Loucy (cell line): ENCODE measurements around the gene SMAD3.
A peak's percentile ranks its signal among the peaks of the same experiment; 100 is the strongest.

ENCODE experiments used
- H2AFZ ChIP-seq: fragments of 200-600 bp; sonication (generic); 2 replicates; pipeline ENCODE4 v1.6.0; 2016; ENCODE audit warnings: antibody characterized with exemption, mild to moderate bottlenecking, low read length, moderate library complexity
- H3F3A ChIP-seq: fragments of 200-600 bp; 2 replicates; pipeline ENCODE4 v1.6.0; 2016; ENCODE audit warnings: antibody characterized with exemption, low read depth, mild to moderate bottlenecking
- H3K27me3 ChIP-seq: fragments of 200-600 bp; sonication (generic); 2 replicates; pipeline ENCODE4 v1.6.1; 2014; ENCODE audit warnings: low read length, mild to moderate bottlenecking; ENCODE audit not compliant: insufficient read depth, poor library complexity, severe bottlenecking
- H3K36me3 ChIP-seq: fragments of 200-600 bp; sonication (generic); 2 replicates; pipeline ENCODE4 v1.6.1; 2016; ENCODE audit warnings: low read length; ENCODE audit not compliant: insufficient read depth
- H3K4me1 ChIP-seq: fragments of 200-600 bp; sonication (generic); 2 replicates; pipeline ENCODE4 v1.5.1; 2014; ENCODE audit warnings: low read length, mild to moderate bottlenecking; ENCODE audit not compliant: insufficient read depth, poor library complexity, severe bottlenecking
- H3K4me2 ChIP-seq: fragments of 200-600 bp; sonication (generic); 2 replicates; pipeline ENCODE4 v1.6.0; 2014; ENCODE audit warnings: antibody characterized with exemption, low read length, low read depth, mild to moderate bottlenecking; ENCODE audit not compliant: poor library complexity, severe bottlenecking
- H3K4me3 ChIP-seq: fragments of 200-600 bp; sonication (generic); 2 replicates; pipeline ENCODE4 v1.5.1; 2014; ENCODE audit warnings: low read length, mild to moderate bottlenecking, mixed read lengths; ENCODE audit not compliant: poor library complexity, severe bottlenecking
- H3K79me2 ChIP-seq: fragments of 200-600 bp; sonication (generic); 2 replicates; pipeline ENCODE4 v1.6.1; 2014; ENCODE audit warnings: low read length; ENCODE audit not compliant: insufficient read depth
- H3K9ac ChIP-seq: fragments of 200-600 bp; sonication (generic); 2 replicates; pipeline ENCODE4 v1.6.0; 2014; ENCODE audit warnings: mild to moderate bottlenecking, low read depth, low read length, moderate library complexity; ENCODE audit not compliant: poor library complexity, severe bottlenecking
- H3K9me2 ChIP-seq: fragments of 200-600 bp; sonication (generic); replicated peaks from 2 replicates; pipeline ENCODE4 v1.6.1; 2016; ENCODE audit warnings: low read depth, low read length, mixed read lengths
- H3K9me3 ChIP-seq: fragments of 200-600 bp; sonication (generic); 2 replicates; pipeline ENCODE4 v1.6.1; 2014; ENCODE audit warnings: mild to moderate bottlenecking, antibody characterized with exemption, low read length, low read depth; ENCODE audit not compliant: insufficient read depth
- H4K20me1 ChIP-seq: fragments of 200-600 bp; sonication (generic); 2 replicates; pipeline ENCODE4 v1.6.0; 2014; ENCODE audit warnings: antibody characterized with exemption, low read length, mild to moderate bottlenecking; ENCODE audit not compliant: insufficient read depth, poor library complexity, severe bottlenecking
- EZH2phosphoT487 ChIP-seq: fragments of 200-600 bp; IDR thresholded peaks from 2 replicates; pipeline ENCODE4 v1.6.1; 2018; ENCODE audit warnings: antibody characterized with exemption, mild to moderate bottlenecking, moderate library complexity, borderline replicate concordance
- TF ChIP-seq, protein P1 (sequence below): fragments of 200-600 bp; sonication (generic); conservative IDR thresholded peaks from 2 replicates; pipeline ENCODE4 v1.5.1; 2014; ENCODE audit warnings: mild to moderate bottlenecking, antibody characterized with exemption, low read length

Gene SMAD3

DNA sequence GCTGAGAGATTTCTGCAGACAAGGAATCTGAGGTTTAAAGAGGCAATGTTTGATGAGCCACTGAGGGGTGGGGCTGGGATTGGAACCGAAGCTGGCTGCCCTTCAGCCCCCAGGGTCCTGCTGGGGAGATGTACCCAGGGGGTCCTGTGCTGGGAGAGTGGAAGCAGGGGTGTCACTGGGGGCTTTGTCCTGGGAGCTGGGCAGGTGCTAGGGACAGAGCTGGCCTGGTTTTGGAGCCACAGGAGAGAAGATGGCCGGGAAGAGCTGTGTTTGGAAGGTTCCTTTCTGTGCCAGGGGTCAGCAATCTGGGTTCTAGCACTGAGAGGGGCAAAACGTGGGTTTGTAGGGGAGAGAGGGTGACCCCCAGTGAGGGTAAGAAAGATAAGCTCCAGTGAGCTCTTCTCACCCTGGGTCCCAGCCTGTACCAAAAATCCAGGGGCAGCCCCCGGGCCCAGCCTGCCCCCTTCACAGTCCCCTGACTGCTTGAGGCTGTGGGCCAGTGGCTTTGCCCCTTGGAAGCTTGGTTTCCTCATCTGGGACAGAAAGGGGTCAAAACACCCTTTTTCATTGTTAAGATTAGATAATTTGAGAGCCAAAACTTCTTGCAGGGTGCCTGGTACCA, 69.6 kb downstream of the SMAD3 start:
- Histone ChIP-seq H3F3A (no peaks in the 10 kb centered on the region), H3K79me2 (peaks cover 99% of the 10 kb centered on the region), H4K20me1 (peaks cover 58% of the 10 kb centered on the region), H3K9me2 (no peaks in the 10 kb centered on the region), H3K27me3 (no peaks in the 10 kb centered on the region), H3K9me3 (no peaks in the 10 kb centered on the region), H2AFZ (no peak overlapping the region), H3K4me1 (peaks cover 59% of the 10 kb centered on the region), H3K4me3 (peak overlapping the region; percentile 69), H3K36me3 (peaks cover 7% of the 10 kb centered on the region; the same call in 1 of the 2 replicates), H3K9ac (peak overlapping the region; percentile 67), H3K4me2 (peak overlapping the region; percentile 91)
- TF ChIP-seq EZH2phosphoT487, result no peak
- TF ChIP-seq, protein P1, sequence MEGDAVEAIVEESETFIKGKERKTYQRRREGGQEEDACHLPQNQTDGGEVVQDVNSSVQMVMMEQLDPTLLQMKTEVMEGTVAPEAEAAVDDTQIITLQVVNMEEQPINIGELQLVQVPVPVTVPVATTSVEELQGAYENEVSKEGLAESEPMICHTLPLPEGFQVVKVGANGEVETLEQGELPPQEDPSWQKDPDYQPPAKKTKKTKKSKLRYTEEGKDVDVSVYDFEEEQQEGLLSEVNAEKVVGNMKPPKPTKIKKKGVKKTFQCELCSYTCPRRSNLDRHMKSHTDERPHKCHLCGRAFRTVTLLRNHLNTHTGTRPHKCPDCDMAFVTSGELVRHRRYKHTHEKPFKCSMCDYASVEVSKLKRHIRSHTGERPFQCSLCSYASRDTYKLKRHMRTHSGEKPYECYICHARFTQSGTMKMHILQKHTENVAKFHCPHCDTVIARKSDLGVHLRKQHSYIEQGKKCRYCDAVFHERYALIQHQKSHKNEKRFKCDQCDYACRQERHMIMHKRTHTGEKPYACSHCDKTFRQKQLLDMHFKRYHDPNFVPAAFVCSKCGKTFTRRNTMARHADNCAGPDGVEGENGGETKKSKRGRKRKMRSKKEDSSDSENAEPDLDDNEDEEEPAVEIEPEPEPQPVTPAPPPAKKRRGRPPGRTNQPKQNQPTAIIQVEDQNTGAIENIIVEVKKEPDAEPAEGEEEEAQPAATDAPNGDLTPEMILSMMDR, result no peak

DNA sequence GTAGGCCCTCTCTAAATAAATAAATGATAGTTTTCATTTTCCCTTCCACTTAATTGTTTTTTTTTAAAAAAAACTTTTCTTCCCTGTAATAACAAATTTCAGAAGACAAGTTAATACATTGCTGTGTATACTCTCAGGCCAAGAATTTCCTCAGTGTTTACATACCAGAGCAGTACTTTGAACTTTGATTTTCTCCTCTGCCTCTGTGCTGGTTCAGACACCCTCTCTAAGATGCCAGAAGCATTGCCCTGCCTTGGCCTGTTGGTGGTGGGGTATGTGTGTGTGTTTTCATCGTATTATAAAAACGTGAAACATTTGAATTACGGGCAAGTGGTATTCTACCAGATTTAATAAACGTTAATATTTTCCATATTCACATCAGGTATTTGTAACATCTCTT, 70.1 kb downstream of the SMAD3 start:
- peaks cover 99% of the 10 kb centered on the region for H3K79me2 ChIP-seq
- peak overlapping the region; percentile 67 for H3K9ac ChIP-seq
- no peaks in the 10 kb centered on the region for H3K9me3 ChIP-seq
- peaks cover 59% of the 10 kb centered on the region for H3K4me1 ChIP-seq
- peaks cover 53% of the 10 kb centered on the region for H4K20me1 ChIP-seq
- H3K4me2 ChIP-seq, result no peak overlapping the region
- H3K9me2 ChIP-seq, result no peaks in the 10 kb centered on the region
- no peak overlapping the region for H3K4me3 ChIP-seq
- no peaks in the 10 kb centered on the region for H3F3A ChIP-seq
- TF ChIP-seq, protein P1, result no peak
- TF ChIP-seq EZH2phosphoT487, result no peak
- H3K27me3 ChIP-seq, result no peaks in the 10 kb centered on the region
- peaks cover 5% of the 10 kb centered on the region; the same call in 1 of the 2 replicates for H3K36me3 ChIP-seq
- H2AFZ ChIP-seq, result no peak overlapping the region

DNA sequence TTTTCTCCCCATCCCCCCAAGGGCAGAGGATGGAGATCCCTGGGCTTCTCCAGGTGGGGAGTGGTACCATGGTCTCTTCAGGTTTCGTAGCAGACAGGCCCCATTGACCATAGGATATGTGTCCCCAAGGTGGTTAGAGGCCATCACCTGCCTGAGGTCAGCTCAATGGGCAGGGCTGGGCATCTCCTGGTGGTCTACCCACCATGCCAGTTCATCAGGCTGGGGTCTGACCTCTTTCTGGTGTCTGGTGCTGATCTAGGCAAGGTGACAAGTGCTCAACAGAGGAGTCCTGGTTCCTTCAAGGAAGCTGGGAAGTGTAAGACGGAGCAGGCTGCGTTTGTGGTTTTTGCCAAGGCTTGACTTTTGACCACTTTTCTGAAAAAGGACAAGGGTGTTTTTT, 71.4 kb downstream of the SMAD3 start:
- no peaks in the 10 kb centered on the region for H3K9me2 ChIP-seq

More for the DNA sequence above, 71.4 kb downstream of the SMAD3 start:
- Histone ChIP-seq H3K4me3 (no peak overlapping the region), H3K9me3 (no peaks in the 10 kb centered on the region), H3K4me2 (no peak overlapping the region), H4K20me1 (peaks cover 49% of the 10 kb centered on the region), H3K79me2 (peaks cover 99% of the 10 kb centered on the region), H3K27me3 (no peaks in the 10 kb centered on the region), H3F3A (no peaks in the 10 kb centered on the region), H2AFZ (no peak overlapping the region), H3K36me3 (no peaks in the 10 kb centered on the region; the same call in 1 of the 2 replicates), H3K9ac (peak overlapping the region; percentile 4), H3K4me1 (peaks cover 59% of the 10 kb centered on the region)
- TF ChIP-seq, protein P1, result no peak
- no peak for TF ChIP-seq EZH2phosphoT487
